Measurements from ENCODE around the gene WDR12. TPM values are rescaled to one million over a fixed set of nuclear protein-coding genes. Genes with fewer than 3 reads are reported as not detected.
"Not testable (repeated sequence)": the region's sequence is repeated elsewhere in the genome, so short reads cannot be mapped to it uniquely, and the experiment has no call there.

WDR12 gene
- total RNA-seq, 4 donors from 2014 or later: 6.2 to 18.7 (median 7.6) TPM

GRCh38 chr2:202909394-202910192 is 1.9 kb downstream of the WDR12 start:
- intact Hi-C loops (cut with DNase I; ENCODE audit: low total_unique reads): no loop called here
- H3K4me3 ChIP-seq (ENCODE audit: low read depth, poor library complexity, severe bottlenecking): no peak overlapping the region
- TF ChIP-seq POLR2A (IDR thresholded peaks at IDR 0.05) (no peak), CTCF (IDR thresholded peaks at IDR 0.05) (no peak)
- no peak for DNase-seq (ENCODE audit: low spot score in 2 of 2)
- 91% methylated on average over 6 of the region's 6 CpGs for WGBS, 2 donors

GRCh38 chr2:202908186-202908585 is 3.3 kb downstream of the WDR12 start:
- TF ChIP-seq POLR2A (IDR thresholded peaks at IDR 0.05): no peak
- TF ChIP-seq CTCF (IDR thresholded peaks at IDR 0.05): no peak
- no peak for DNase-seq (ENCODE audit: low spot score in 2 of 2)
- WGBS, 2 donors: 86% methylated on average over 5 of the region's 5 CpGs
- H3K4me3 ChIP-seq (ENCODE audit: low read depth, poor library complexity, severe bottlenecking): no peak overlapping the region
- intact Hi-C loops (cut with DNase I; ENCODE audit: low total_unique reads): no loop called here

- H3K4me3 ChIP-seq (ENCODE audit: low read depth, poor library complexity, severe bottlenecking); intact Hi-C loops (cut with DNase I; ENCODE audit: low total_unique reads); DNase-seq (ENCODE audit: low spot score in 2 of 2): not testable (repeated sequence)
These were observed 6.0 kb downstream of the WDR12 start for GRCh38 chr2:202905507-202905906.

- TF ChIP-seq POLR2A (IDR thresholded peaks at IDR 0.05): no peak
- no peak for TF ChIP-seq CTCF (IDR thresholded peaks at IDR 0.05)
- intact Hi-C loops (cut with DNase I; ENCODE audit: low total_unique reads): no loop called here
These were observed 26.3 kb downstream of the WDR12 start for GRCh38 chr2:202885190-202885589.

GRCh38 chr2:202883987-202884675 is 27.3 kb downstream of the WDR12 start:
- TF ChIP-seq POLR2A (IDR thresholded peaks at IDR 0.05) (no peak), CTCF (IDR thresholded peaks at IDR 0.05) (no peak)
- DNase-seq (ENCODE audit: low spot score in 2 of 2): no peak
- no peak overlapping the region for H3K4me3 ChIP-seq (ENCODE audit: low read depth, poor library complexity, severe bottlenecking)
- intact Hi-C loops (cut with DNase I; ENCODE audit: low total_unique reads): no loop called here
- WGBS, 2 donors: 87 to 90% methylated on average over 5 of the region's 5 CpGs

More at GRCh38 chr2:202885190-202885589, 26.3 kb downstream of the WDR12 start:
- no peak overlapping the region for H3K4me3 ChIP-seq (ENCODE audit: low read depth, poor library complexity, severe bottlenecking)
- 95 to 99% methylated on average over 7 of the region's 7 CpGs for WGBS, 2 donors
- no peak for DNase-seq (ENCODE audit: low spot score in 2 of 2)

- 90 to 97% methylated on average over 4 of the region's 4 CpGs for WGBS, 2 donors
- intact Hi-C loops (cut with DNase I; ENCODE audit: low total_unique reads): no loop called here
- DNase-seq (ENCODE audit: low spot score in 2 of 2): no peak
- TF ChIP-seq CTCF (IDR thresholded peaks at IDR 0.05) (no peak), POLR2A (IDR thresholded peaks at IDR 0.05) (no peak)
- H3K4me3 ChIP-seq (ENCODE audit: low read depth, poor library complexity, severe bottlenecking): no peak overlapping the region
These were observed 29.9 kb downstream of the WDR12 start for GRCh38 chr2:202881570-202881969.

All from lower leg skin (tissue), 4 donors.